Mesenchymal stem cell (in vitro differentiated cells and primary cell): ENCODE data around the gene KLHL22.

Source experiments
- DNase-seq: peaks from one replicate; pipeline ENCODE4 v3.0.0-alpha.2; 2013
- H2AFZ ChIP-seq: one replicate; pipeline ENCODE4 v1.6.1; 2013; ENCODE audit warnings: low read depth, mild to moderate bottlenecking, control low read depth, inconsistent platforms, low read length, moderate library complexity
- H2AK5ac ChIP-seq: 2 replicates; pipeline ENCODE4 v1.6.1; 2013; ENCODE audit warnings: low read length, moderate library complexity, mild to moderate bottlenecking, inconsistent platforms; ENCODE audit not compliant: severe bottlenecking
- H2BK120ac ChIP-seq: one replicate; pipeline ENCODE4 v1.6.1; 2013; ENCODE audit warnings: low read depth, mild to moderate bottlenecking, inconsistent platforms, low read length, moderate library complexity
- H2BK12ac ChIP-seq, 2 experiments: one replicate each; pipeline ENCODE4 v1.6.1; 2013; ENCODE audit warnings: inconsistent platforms in 2 of 2, low read length in 2 of 2, mild to moderate bottlenecking in 2 of 2, moderate library complexity in 2 of 2, control low read depth in 1 of 2
- H2BK15ac ChIP-seq: one replicate; pipeline ENCODE4 v1.6.1; 2013; ENCODE audit warnings: mild to moderate bottlenecking, low read depth, inconsistent platforms; ENCODE audit not compliant: poor library complexity, severe bottlenecking
- H2BK5ac ChIP-seq: 2 replicates; pipeline ENCODE4 v1.6.1; 2013; ENCODE audit warnings: low read depth, mild to moderate bottlenecking, low read length, control low read depth, inconsistent platforms; ENCODE audit not compliant: poor library complexity, severe bottlenecking
- H3K14ac ChIP-seq, 2 experiments: one replicate each; pipeline ENCODE4 v1.6.1; 2013; ENCODE audit warnings: inconsistent platforms in 2 of 2, low read length in 2 of 2, control low read depth in 1 of 2, mild to moderate bottlenecking in 1 of 2, moderate library complexity in 1 of 2
- H3K18ac ChIP-seq, 2 experiments: one replicate each; pipeline ENCODE4 v1.6.1; 2013; ENCODE audit warnings: inconsistent platforms in 2 of 2, low read length in 2 of 2, control low read depth in 1 of 2, low read depth in 1 of 2, mild to moderate bottlenecking in 1 of 2
- H3K23ac ChIP-seq, 2 experiments: one replicate each; pipeline ENCODE4 v1.6.1; 2013; ENCODE audit warnings: inconsistent platforms in 2 of 2, low read length in 2 of 2, mild to moderate bottlenecking in 2 of 2, moderate library complexity in 2 of 2, control low read depth in 1 of 2
- H3K27ac ChIP-seq: 2 replicates; pipeline ENCODE4 v1.5.1; 2013; ENCODE audit warnings: mild to moderate bottlenecking, moderate library complexity, low read length, control low read depth, inconsistent platforms; ENCODE audit not compliant: poor library complexity, severe bottlenecking
- H3K27me3 ChIP-seq, 2 experiments: 2 replicates each; pipeline versions ENCODE4 v1.6.1 to v1.7.0; 2013; ENCODE audit warnings: low read length in 2 of 2, mild to moderate bottlenecking in 2 of 2, moderate library complexity in 2 of 2, control low read depth in 1 of 2, inconsistent platforms in 1 of 2; ENCODE audit not compliant: control insufficient read depth in 1 of 2, insufficient read depth in 1 of 2
- H3K36me3 ChIP-seq, 2 experiments: 2 replicates each; pipeline versions ENCODE4 v1.6.1 to v1.7.0; 2013; ENCODE audit warnings: low read length in 2 of 2, control low read depth in 1 of 2, inconsistent platforms in 1 of 2, low read depth in 1 of 2, mild to moderate bottlenecking in 1 of 2; ENCODE audit not compliant: insufficient read depth in 2 of 2, control insufficient read depth in 1 of 2
- H3K4ac ChIP-seq, 2 experiments: one replicate each; pipeline ENCODE4 v1.6.1; 2013; ENCODE audit warnings: inconsistent platforms in 2 of 2, low read length in 2 of 2, mild to moderate bottlenecking in 2 of 2, moderate library complexity in 2 of 2, control low read depth in 1 of 2, low read depth in 1 of 2
- H3K4me1 ChIP-seq: 2 replicates; pipeline ENCODE4 v1.6.1; 2013; ENCODE audit warnings: low read depth, low read length, control low read depth; ENCODE audit not compliant: control insufficient read depth, insufficient read depth
- H3K4me2 ChIP-seq: 2 replicates; pipeline ENCODE4 v1.6.1; 2013; ENCODE audit warnings: low read length, mild to moderate bottlenecking, inconsistent platforms; ENCODE audit not compliant: poor library complexity, severe bottlenecking
- H3K4me3 ChIP-seq, 2 experiments: 2 replicates each; pipeline versions ENCODE4 v1.5.1 to v1.7.0; 2013; ENCODE audit warnings: low read length in 2 of 2, mild to moderate bottlenecking in 2 of 2, control low read depth in 1 of 2, low read depth in 1 of 2; ENCODE audit not compliant: insufficient read depth in 1 of 2
- H3K79me1 ChIP-seq: replicated peaks from 2 replicates; pipeline ENCODE4 v1.6.1; 2013; ENCODE audit warnings: mild to moderate bottlenecking, control low read depth, low read length, inconsistent platforms; ENCODE audit not compliant: poor library complexity, severe bottlenecking
- H3K9ac ChIP-seq: 2 replicates; pipeline ENCODE4 v1.7.0; 2013; ENCODE audit warnings: mild to moderate bottlenecking, low read length, moderate library complexity
- H3K9me3 ChIP-seq: 2 replicates; pipeline ENCODE4 v1.7.0; 2013; ENCODE audit warnings: mild to moderate bottlenecking, low read length; ENCODE audit not compliant: control insufficient read depth
- H4K8ac ChIP-seq: one replicate; pipeline ENCODE4 v1.6.1; 2013; ENCODE audit warnings: inconsistent platforms, mild to moderate bottlenecking, low read length, moderate library complexity
- H4K91ac ChIP-seq: one replicate; pipeline ENCODE4 v1.6.1; 2013; ENCODE audit warnings: mild to moderate bottlenecking, low read length, inconsistent platforms
- WGBS: methylation state at CpG from one replicate; pipeline ENCODE4 v1.1.7; 2013; ENCODE audit warnings: mixed read lengths; 5-methylcytosine and 5-hydroxymethylcytosine counted together

The KLHL22 gene

GRCh38 chr22:20400606-20401375 lies 94.8 kb downstream of the KLHL22 start:
- Histone ChIP-seq H3K4me2 (no peak overlapping the region), H3K27me3 (no peaks in the 10 kb centered on the region), H3K23ac (no peak overlapping the region), H3K36me3 (peaks cover 18 to 48% of the 10 kb centered on the region in 2 experiments), H3K14ac (no peak overlapping the region), H3K79me1 (peaks cover 29% of the 10 kb centered on the region), H3K4ac (no peak overlapping the region), H3K9me3 (no peaks in the 10 kb centered on the region), H2BK5ac (no peak overlapping the region), H2BK15ac (no peak overlapping the region), H2AFZ (no peak overlapping the region), H3K18ac (no peak overlapping the region), H3K4me1 (peaks cover 4% of the 10 kb centered on the region), H4K91ac (no peak overlapping the region), H4K8ac (no peak overlapping the region), H2BK120ac (no peak overlapping the region), H3K27ac (no peak overlapping the region), H3K9ac (no peak overlapping the region), H3K4me3 (no peak overlapping the region), H2BK12ac (no peak overlapping the region), H2AK5ac (no peak overlapping the region)
- 94% methylated on average over 14 of the region's 15 CpGs for WGBS
- no peak for DNase-seq

GRCh38 chr22:20399866-20400605 lies 95.6 kb downstream of the KLHL22 start:
- H3K18ac ChIP-seq: no peak overlapping the region
- no peak overlapping the region for H3K14ac ChIP-seq
- H2AK5ac ChIP-seq: no peak overlapping the region
- no peak overlapping the region for H3K27ac ChIP-seq
- H2BK12ac ChIP-seq: no peak overlapping the region
- H3K9me3 ChIP-seq: no peaks in the 10 kb centered on the region
- H3K4me3 ChIP-seq: no peak overlapping the region
- H2BK5ac ChIP-seq: no peak overlapping the region
- no peak overlapping the region for H4K91ac ChIP-seq
- H3K23ac ChIP-seq: no peak overlapping the region
- no peak for DNase-seq
- H2BK120ac ChIP-seq: no peak overlapping the region
- no peak overlapping the region for H2BK15ac ChIP-seq
- no peaks in the 10 kb centered on the region for H3K27me3 ChIP-seq
- no peak overlapping the region for H3K4ac ChIP-seq
- H3K36me3 ChIP-seq: peaks cover 12 to 44% of the 10 kb centered on the region in 2 experiments
- no peak overlapping the region for H3K4me2 ChIP-seq
- peaks cover 36% of the 10 kb centered on the region for H3K79me1 ChIP-seq
- 81% methylated on average over 2 of the region's 4 CpGs for WGBS
- no peak overlapping the region for H4K8ac ChIP-seq
- H3K4me1 ChIP-seq: peaks cover 12% of the 10 kb centered on the region
- H2AFZ ChIP-seq: no peak overlapping the region
- H3K9ac ChIP-seq: no peak overlapping the region

GRCh38 chr22:20398420-20398819 lies 97.2 kb downstream of the KLHL22 start:
- no peak overlapping the region for H3K14ac ChIP-seq
- no peak overlapping the region for H2BK12ac ChIP-seq
- H3K9me3 ChIP-seq: no peaks in the 10 kb centered on the region
- no peak overlapping the region for H2BK15ac ChIP-seq
- no peak overlapping the region for H2BK5ac ChIP-seq
- H4K91ac ChIP-seq: no peak overlapping the region
- H3K27me3 ChIP-seq: no peaks in the 10 kb centered on the region
- H3K79me1 ChIP-seq: peaks cover 39% of the 10 kb centered on the region
- no peak overlapping the region for H2AFZ ChIP-seq
- H3K4me3 ChIP-seq: no peak overlapping the region
- no peak overlapping the region for H4K8ac ChIP-seq
- 100% methylated on average over 1 of the region's 5 CpGs for WGBS
- no peak overlapping the region for H3K23ac ChIP-seq
- H3K9ac ChIP-seq: no peak overlapping the region
- peaks cover 22% of the 10 kb centered on the region for H3K4me1 ChIP-seq
- no peak overlapping the region for H3K27ac ChIP-seq
- no peak overlapping the region for H2BK120ac ChIP-seq
- no peak overlapping the region for H3K18ac ChIP-seq
- H3K4ac ChIP-seq: no peak overlapping the region
- no peak overlapping the region for H2AK5ac ChIP-seq
- H3K4me2 ChIP-seq: no peak overlapping the region
- DNase-seq: no peak
- H3K36me3 ChIP-seq: peaks cover 6 to 31% of the 10 kb centered on the region in 2 experiments

GRCh38 chr22:20397498-20397897 lies 98.1 kb downstream of the KLHL22 start:
- H2BK5ac ChIP-seq: no peak overlapping the region
- peaks cover 38% of the 10 kb centered on the region for H3K79me1 ChIP-seq
- peaks cover 0 to 24% of the 10 kb centered on the region in 2 experiments for H3K36me3 ChIP-seq
- H3K14ac ChIP-seq: no peak overlapping the region
- H4K91ac ChIP-seq: no peak overlapping the region
- H2BK12ac ChIP-seq: no peak overlapping the region
- H3K27ac ChIP-seq: no peak overlapping the region
- no peak overlapping the region for H3K4me3 ChIP-seq
- H2BK15ac ChIP-seq: no peak overlapping the region
- no peak overlapping the region for H3K4ac ChIP-seq
- no peaks in the 10 kb centered on the region for H3K9me3 ChIP-seq
- no peak overlapping the region for H4K8ac ChIP-seq
- H2BK120ac ChIP-seq: no peak overlapping the region
- no peak overlapping the region for H3K4me2 ChIP-seq
- no peak for DNase-seq
- H3K23ac ChIP-seq: no peak overlapping the region
- no peak overlapping the region for H2AFZ ChIP-seq
- H3K4me1 ChIP-seq: peaks cover 24% of the 10 kb centered on the region
- 100% methylated on average over 1 of the region's 2 CpGs for WGBS
- H3K9ac ChIP-seq: no peak overlapping the region
- no peak overlapping the region for H2AK5ac ChIP-seq
- H3K27me3 ChIP-seq: no peaks in the 10 kb centered on the region
- no peak overlapping the region for H3K18ac ChIP-seq
